Measurements from ENCODE around the gene PLEKHA6. TPM values are rescaled to one million over a fixed set of nuclear protein-coding genes. Genes with fewer than 3 reads are reported as not detected.

PLEKHA6 gene
- total and polyA plus RNA-seq, 2 of the 8 experiments (the other 6 are each of a cell fraction or from before 2014, with no cell fraction given): 4.8 to 20.2 TPM

DNA sequence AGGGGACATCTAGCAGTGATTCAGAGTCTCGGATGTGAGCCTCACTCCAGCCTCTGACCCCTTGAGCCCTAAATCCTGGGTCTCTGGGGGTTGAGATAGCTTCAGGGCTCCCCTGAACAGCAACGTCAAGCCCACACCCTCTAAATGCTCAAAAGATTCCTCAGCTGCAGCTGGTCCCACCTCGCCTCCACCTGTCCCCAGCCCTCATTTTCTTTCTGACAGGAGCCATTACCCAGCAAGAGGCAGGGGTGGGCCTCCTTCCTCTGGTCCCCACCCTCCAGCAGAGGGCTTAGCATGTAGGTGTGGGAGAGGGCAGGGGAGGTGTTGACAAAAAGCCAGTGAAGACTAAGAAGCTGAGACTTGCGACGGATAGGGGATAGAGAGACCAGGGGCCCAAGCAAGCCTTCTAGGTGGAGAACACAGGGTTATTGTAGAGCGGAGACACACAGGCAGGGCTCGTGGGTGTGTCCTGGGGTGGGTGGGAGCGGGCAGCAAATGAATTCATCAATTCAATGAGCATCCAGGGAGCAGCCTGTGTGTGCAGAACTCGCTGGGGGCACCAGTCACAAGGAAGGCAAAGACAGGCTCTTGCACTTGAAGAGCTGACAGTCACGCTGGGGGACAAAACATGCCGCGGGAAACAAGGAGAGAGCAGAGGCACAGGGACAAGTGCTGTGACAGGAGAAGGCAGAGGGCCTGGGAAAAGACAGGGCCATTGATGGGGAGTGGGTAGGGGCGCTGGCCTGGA is 97.0 kb downstream of the PLEKHA6 start (continued):
- TF ChIP-seq, protein P1, sequence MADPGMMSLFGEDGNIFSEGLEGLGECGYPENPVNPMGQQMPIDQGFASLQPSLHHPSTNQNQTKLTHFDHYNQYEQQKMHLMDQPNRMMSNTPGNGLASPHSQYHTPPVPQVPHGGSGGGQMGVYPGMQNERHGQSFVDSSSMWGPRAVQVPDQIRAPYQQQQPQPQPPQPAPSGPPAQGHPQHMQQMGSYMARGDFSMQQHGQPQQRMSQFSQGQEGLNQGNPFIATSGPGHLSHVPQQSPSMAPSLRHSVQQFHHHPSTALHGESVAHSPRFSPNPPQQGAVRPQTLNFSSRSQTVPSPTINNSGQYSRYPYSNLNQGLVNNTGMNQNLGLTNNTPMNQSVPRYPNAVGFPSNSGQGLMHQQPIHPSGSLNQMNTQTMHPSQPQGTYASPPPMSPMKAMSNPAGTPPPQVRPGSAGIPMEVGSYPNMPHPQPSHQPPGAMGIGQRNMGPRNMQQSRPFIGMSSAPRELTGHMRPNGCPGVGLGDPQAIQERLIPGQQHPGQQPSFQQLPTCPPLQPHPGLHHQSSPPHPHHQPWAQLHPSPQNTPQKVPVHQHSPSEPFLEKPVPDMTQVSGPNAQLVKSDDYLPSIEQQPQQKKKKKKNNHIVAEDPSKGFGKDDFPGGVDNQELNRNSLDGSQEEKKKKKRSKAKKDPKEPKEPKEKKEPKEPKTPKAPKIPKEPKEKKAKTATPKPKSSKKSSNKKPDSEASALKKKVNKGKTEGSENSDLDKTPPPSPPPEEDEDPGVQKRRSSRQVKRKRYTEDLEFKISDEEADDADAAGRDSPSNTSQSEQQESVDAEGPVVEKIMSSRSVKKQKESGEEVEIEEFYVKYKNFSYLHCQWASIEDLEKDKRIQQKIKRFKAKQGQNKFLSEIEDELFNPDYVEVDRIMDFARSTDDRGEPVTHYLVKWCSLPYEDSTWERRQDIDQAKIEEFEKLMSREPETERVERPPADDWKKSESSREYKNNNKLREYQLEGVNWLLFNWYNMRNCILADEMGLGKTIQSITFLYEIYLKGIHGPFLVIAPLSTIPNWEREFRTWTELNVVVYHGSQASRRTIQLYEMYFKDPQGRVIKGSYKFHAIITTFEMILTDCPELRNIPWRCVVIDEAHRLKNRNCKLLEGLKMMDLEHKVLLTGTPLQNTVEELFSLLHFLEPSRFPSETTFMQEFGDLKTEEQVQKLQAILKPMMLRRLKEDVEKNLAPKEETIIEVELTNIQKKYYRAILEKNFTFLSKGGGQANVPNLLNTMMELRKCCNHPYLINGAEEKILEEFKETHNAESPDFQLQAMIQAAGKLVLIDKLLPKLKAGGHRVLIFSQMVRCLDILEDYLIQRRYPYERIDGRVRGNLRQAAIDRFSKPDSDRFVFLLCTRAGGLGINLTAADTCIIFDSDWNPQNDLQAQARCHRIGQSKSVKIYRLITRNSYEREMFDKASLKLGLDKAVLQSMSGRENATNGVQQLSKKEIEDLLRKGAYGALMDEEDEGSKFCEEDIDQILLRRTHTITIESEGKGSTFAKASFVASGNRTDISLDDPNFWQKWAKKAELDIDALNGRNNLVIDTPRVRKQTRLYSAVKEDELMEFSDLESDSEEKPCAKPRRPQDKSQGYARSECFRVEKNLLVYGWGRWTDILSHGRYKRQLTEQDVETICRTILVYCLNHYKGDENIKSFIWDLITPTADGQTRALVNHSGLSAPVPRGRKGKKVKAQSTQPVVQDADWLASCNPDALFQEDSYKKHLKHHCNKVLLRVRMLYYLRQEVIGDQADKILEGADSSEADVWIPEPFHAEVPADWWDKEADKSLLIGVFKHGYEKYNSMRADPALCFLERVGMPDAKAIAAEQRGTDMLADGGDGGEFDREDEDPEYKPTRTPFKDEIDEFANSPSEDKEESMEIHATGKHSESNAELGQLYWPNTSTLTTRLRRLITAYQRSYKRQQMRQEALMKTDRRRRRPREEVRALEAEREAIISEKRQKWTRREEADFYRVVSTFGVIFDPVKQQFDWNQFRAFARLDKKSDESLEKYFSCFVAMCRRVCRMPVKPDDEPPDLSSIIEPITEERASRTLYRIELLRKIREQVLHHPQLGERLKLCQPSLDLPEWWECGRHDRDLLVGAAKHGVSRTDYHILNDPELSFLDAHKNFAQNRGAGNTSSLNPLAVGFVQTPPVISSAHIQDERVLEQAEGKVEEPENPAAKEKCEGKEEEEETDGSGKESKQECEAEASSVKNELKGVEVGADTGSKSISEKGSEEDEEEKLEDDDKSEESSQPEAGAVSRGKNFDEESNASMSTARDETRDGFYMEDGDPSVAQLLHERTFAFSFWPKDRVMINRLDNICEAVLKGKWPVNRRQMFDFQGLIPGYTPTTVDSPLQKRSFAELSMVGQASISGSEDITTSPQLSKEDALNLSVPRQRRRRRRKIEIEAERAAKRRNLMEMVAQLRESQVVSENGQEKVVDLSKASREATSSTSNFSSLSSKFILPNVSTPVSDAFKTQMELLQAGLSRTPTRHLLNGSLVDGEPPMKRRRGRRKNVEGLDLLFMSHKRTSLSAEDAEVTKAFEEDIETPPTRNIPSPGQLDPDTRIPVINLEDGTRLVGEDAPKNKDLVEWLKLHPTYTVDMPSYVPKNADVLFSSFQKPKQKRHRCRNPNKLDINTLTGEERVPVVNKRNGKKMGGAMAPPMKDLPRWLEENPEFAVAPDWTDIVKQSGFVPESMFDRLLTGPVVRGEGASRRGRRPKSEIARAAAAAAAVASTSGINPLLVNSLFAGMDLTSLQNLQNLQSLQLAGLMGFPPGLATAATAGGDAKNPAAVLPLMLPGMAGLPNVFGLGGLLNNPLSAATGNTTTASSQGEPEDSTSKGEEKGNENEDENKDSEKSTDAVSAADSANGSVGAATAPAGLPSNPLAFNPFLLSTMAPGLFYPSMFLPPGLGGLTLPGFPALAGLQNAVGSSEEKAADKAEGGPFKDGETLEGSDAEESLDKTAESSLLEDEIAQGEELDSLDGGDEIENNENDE (IDR thresholded peaks at IDR 0.05; ENCODE audit: insufficient replicate concordance, low read length): no peak
- TF ChIP-seq BCL11A (IDR thresholded peaks at IDR 0.05; ENCODE audit: low read depth in 2 of 2, low read length in 2 of 2): no peak
- no peak for TF ChIP-seq YY1 (IDR thresholded peaks at IDR 0.05; ENCODE audit: low read depth, low read length)
- no peak for TF ChIP-seq RXRA (IDR thresholded peaks at IDR 0.05; ENCODE audit: insufficient read depth, low read depth, low read length)
- TF ChIP-seq KDM5A (IDR thresholded peaks at IDR 0.05; ENCODE audit: low read length): no peak
- no peak for TF ChIP-seq RFX5 (IDR thresholded peaks at IDR 0.05; ENCODE audit: borderline replicate concordance, low read depth, low read length)
- no peak for TF ChIP-seq HDAC2 (IDR thresholded peaks at IDR 0.05; ENCODE audit: borderline replicate concordance in 1 of 2, low read depth in 2 of 2, low read length in 2 of 2)
